GM19372 (cell line): ENCODE results near the gene COL7A1.
"Not testable (repeated sequence)": the region's sequence is repeated elsewhere in the genome, so short reads cannot be mapped to it uniquely, and the experiment has no call there.

ENCODE experiments used
- ATAC-seq: cut with Tn5 transposase; IDR thresholded peaks from one replicate; pipeline ENCODE4 v1.9.1; 2021; ENCODE audit warnings: mild to moderate bottlenecking, low read depth, moderate library complexity; ENCODE audit not compliant: unreplicated experiment

The COL7A1 gene

DNA sequence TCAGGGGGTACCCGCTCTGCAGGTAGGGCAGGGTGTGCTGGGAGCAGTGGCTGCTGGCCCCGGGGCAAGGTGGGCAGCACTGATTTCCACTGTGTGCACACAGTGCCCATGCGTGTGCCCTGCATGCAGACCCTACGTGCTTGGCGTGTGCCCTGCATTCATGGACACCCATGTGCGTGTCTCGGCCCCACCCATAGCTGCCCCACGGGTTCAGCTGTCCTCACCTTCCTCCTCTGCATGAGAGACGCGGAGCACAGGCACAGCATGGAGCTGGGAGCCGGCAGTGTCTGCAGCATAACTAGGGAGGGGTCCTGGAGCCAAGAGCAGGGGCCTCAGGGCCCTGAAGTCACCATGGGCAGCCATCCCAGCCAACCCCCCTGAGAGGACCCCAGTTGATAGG lies 29.9 kb downstream of the COL7A1 start:
- no peak for ATAC-seq

DNA sequence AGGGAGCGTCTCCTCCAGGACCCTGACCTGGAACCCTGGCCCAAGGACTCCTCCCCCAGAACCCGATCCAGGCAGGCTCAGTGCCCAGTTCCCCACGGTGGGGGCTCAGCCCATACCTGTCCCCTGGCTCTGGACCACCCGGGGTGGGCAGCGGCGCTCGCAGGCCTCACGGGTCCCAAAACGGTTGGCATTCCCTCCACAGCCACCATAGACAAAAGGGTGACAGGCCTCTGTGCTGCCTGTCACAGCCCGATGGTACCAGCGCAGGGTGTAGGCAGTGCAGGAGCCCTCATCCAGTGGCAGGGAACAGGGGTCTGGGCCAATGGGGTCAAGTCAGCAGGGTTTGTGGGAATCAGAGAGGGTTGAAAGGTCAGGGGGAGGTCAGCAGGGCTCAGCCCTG lies 30.5 kb downstream of the COL7A1 start:
- no peak for ATAC-seq

DNA sequence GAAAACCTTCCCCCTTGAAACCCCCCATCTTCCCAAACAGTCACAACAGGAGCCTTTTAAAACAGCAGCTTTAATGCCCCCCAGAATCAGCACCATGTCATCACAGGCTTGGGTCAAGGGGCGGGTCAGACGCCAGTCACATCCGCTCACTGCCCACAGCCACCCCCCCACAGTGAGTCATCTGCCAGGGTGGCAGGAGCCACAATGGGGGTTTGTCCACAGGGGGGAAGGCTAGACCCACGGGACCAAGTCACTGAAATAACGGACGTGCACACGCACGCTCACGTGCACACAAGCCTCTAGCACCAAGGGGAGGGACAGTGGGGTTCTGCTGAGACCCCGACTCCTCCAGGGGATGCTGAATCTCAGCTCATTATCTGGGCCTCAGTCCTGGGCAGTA lies 31.1 kb downstream of the COL7A1 start:
- no peak for ATAC-seq

DNA sequence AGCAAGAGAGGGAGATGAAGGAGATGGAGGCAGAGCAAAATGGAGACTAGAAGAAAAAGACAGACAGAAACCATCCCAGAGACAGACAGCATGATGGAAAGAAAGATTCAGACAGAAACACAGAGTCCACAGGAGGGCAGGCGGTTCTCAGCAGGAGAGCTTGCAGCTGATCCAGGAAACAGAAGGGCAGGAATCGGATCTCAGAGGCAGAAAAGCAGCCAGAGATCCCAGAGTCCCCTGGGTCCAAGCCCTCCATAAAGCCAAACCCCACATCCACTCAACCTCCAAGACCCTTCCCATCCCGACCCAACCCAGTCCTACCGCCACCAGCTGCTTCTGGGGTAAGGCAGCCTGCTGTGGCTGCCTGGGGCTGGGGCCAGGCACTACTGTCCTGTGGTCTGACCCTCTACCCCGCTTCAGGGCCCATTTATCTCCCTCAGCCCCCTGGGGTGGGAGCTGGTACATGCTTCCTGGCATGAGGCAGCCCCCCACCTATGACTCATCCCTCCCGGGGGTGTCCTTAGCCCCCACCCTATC lies 31.7 kb downstream of the COL7A1 start, which contains the start of gene UCN2:
TSS of gene UCN2 (minus strand) at position 400 of the 537 bp plus-strand sequence. CDS start 657 bp downstream, outside the sequence.
- no peak for ATAC-seq

DNA sequence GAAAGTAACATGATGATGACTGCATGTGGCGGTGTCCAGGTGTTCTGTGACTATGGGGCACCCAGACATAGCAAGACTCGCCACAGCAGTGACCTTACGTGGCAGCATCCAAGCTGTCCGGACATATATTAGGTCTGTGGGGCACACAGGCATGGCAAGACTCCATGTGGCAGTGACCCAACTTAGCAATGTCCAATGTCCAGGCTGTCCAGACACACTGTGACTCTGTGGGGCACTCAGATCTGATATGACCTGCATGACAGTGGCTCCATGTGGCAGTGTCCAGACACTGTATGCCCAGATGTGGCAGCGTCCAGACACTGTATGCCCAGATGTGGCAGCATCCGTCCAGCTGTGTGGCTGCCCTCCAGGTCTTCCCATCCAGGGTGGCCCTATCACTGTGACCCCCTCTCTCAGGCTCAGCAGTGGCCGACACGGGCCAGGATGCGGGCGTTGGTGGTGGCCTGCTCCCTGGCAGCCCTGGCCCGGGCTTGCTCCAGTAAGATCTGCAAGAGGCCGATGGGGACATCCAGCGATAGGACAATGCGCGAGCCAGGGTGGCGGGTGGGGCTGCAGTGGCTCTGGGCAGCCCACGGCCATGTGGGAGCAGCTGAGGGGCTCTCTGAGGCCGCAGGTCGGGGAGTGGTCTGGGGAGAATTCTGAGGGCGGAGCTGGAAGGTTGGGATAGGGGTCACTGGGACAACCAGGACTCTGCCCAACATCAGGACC lies 32.6 kb downstream of the COL7A1 start:
- no peak for ATAC-seq

DNA sequence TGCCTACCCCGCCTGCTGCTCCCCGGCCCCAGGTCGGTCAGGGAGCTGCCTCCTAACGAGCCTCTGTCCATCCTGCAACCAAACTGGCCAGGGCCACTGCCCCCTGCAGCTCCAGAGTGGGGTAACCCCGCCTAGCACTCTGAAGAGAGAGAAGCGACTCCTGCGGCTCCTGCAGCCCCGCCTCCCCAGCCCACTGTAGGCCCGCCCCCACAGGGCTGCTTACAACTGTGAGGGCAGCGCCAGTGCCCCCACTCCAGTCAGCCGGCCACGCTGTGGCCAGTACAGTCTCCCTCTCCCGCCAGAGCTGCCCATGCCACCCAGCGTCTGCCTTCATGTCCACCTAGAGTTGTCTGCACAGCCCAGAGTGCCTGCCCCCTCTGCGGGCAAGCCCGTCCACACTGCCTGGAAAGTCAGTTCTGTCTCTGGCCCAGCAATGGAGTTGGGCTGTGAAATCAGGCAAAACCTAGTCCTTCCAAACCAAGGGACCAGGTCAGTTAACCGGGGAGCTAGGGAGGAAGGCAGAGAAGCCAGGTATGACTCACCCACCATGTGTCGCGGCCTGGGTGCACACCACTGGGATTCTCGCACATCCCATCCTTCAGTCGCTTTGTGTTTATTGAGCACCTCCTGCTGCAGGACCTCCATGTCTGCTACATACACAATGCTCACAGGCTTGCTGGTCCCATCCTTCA lies 33.9 kb downstream of the COL7A1 start:
- ATAC-seq: no peak

DNA sequence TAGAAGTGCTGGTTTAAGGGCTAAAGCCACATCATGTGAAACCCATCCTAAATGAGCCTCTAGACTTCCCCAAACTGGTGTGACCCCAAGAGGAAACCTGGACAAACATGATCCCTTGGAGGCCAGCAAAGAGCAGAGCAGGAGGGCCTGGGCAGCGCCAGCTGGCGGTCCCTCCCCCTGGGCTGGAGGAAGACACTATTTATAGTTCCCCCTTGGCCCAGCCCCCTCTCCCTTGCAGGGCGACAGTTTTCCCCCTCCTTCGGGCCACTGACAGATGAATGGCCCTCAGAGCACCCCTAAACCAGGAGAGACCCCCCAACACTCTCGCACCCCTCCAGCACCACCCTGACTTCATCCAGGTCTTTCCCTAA lies 34.5 kb downstream of the COL7A1 start:
- no peak for ATAC-seq

DNA sequence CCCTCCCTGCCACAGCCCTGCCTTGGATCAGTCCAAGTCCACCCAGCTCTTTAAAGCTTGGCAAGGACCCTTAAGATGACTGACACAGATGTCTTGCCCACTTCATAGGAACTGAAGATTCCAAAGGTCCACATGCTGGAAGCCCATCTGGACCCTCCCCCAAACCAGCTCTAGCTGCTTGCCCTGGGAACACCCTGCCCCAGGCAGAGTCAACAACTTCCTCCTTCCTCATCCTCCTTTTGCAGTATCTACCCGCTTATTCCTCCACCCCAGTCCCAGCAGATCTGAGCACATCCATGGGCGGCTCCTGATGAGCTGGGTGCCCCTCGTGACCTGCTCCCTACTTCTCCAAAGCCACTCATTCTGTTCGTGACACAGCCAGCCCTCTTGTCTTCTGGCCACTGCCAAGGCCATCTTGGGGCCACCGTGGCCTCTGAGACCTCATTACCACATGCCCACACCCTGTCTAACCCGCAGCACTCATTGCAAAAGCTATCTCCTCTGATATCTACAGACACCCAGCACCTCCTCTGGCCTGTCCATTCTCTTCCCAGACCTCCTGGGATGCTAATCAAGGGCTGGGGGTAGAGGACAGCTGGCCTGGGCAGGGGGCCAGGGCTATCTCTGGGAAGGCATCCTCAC lies 36.5 kb downstream of the COL7A1 start:
- ATAC-seq: no peak

DNA sequence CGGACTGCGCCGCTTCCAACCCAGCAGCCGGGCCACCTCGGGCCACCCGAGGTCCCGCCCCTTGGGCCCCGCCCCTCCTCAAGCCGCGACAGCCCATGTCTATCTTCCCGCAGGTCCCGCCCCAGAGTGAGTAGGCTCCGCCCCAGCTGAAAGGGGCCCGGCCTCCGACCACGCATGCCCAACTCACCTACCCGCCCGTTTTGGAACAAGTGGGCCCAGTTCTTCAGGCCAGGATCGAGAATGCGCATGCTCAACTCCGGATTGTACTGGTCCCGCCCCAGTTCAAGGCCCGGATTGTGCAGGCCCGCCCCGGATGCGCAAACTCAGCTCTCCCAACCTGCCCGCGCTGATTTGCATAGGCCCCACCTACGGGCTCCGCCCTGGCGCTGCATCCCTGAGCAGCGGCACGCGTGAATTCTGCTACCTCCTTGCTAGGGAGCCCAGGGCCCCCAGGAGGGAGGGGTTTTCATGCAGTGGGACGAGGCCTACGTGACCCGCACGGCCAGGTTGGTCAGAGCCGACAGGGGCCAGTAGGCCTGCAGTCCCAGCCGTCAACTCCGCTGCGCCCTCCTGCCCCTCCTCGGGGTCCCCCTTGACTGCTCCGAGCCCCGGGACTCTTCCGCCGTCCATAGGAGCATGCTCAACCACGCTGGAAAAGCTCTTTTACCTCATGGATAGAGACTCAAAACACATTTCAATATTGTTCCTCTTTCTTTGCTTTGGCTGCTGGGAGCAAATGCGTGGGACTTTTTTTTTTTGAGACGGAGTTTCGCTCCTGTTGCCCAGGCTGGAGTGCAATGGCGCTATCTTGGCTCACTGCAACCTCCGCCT lies 38.1 kb downstream of the COL7A1 start, which contains the start of gene PFKFB4:
TSS of gene PFKFB4 (minus strand) at position 8 of the 831 bp plus-strand sequence. CDS start 26 bp downstream, outside the sequence.
- peak; percentile 80 for ATAC-seq

DNA sequence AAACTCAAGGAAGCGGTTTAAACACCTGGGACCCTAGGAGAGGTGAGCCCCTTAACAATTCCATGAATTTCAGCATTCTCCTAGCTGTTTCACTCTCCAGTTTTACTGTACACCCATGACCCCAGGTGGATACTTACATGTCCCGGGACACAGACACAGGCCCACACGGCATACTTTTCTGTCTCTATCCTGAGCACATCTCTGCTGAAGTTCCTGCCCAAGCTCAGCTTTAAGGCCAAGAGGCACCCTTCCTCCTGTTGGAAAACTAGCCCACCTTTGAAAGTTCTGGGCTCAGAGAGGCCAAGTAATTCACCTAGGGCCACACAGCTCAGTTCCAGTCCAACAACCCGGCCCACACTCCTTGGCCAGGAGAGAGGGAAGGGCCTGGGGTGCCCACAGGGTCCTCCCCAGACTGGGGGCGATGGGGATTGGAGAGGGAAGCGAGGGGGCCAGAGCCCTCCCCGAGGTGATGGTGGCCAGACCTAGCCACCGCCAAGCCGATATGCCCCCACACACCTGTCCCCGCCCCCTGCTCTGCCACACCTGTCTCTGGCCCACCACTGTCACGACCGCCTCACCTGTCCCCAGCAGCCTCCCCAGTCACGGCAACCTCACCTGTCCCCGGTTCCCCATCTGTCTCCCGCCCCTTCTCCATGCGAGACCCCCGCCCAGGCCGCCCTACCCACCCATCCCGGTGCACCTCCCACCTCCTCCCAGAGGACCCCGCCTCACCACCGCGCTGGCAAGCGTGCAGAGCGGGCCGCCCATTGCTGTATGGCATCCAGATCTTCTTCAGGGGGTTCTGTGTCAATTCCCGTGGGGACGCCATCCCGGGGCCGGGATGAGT lies 39.0 kb downstream of the COL7A1 start:
- no peak for ATAC-seq

DNA sequence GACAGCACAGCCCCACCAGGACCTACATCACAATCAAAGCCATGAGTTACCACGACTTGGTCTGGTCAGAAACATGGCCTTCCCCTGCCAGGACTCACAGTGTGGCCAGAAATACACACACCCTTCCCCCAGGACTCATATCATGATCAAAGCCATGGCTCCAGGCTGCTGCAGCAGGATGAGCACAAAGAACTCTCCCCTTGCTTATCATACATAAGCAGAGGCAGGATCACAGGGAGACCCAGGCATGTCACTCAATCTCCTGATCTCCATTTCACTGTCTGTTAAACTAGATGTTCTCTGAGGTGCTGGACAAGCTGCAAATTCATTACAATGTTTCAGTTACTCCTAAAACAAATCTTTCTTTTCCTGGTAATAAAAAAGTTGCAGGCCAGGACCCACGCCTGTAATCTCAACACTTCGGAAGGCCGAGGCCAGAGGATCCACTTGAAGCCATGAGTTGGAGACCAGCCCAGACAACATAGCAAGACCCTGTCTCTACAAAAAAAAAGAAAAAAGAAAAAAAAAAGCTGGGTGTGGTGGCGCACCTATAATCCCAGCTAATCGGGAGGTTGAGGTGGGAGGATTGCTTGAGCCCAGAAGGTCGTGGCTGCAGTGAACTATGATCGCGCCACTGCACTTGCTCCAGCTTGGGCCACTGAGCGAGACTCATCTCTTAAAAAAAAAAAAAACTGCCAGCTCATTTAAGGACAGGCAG lies 39.7 kb downstream of the COL7A1 start:
- ATAC-seq: no peak

DNA sequence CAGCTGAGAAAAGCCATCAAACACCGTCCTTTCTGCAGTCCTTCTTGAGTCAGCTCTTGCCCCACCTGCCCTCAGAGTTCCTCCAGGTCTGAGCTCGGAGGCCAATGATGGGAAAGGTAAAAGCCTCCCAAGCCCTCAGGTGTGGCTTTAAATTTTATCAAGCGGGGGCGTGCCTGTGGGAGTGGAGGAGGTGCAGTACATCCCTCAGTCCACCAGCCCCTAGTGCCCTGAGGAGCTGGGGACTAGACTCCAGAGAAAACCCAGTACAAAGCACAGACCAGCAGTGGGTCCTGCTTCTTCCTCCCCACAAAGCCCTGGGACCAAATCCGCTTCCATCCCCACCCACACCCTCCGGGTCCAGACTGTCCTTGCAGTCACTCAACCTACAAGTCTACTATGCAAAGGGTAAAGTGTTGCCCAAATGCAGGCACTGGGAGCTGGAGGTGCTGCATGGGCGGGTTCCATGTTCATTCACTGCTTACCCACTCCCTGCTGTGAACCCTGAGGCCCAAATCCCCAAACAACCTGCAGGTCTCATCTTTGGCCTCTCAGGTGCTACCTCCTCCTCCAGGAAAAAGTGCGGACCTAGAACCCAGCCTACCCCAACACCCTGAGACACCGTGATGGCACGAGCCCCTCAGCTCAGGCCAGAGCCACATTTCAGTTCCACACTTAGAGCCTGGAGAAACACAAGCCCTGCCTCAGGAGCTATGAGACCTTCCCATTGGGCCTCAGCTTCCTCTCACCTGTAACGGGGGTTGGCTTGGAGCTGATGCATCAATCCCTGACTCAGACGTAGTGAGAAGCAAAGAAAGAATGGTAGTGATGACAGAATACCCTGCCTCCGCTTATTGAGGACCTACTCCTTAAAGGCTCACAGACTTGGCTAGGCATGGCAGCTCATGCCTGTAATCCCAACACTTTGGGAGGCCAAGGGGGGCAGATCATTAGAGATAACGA lies 41.0 kb downstream of the COL7A1 start:
- no peak for ATAC-seq

DNA sequence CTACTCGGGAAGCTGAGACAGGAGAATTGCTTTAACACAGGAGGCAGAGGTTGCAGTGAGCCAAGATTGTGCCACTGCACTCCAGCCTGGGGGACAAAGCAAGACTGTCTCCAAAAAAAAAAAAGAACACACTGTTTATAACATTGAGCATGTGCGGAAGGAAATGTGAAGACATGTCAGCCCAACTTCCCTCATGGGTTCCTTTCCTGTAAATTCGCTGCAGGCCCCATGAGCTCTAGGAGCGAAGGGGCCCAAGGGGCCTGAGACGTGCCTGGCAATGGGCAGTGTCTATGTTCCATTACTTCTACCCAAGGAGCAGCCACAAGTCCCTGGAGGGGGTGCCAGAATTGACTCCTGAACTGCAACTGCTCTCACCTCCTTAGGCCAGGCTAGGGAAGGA lies 41.8 kb downstream of the COL7A1 start:
- ATAC-seq: no peak

DNA sequence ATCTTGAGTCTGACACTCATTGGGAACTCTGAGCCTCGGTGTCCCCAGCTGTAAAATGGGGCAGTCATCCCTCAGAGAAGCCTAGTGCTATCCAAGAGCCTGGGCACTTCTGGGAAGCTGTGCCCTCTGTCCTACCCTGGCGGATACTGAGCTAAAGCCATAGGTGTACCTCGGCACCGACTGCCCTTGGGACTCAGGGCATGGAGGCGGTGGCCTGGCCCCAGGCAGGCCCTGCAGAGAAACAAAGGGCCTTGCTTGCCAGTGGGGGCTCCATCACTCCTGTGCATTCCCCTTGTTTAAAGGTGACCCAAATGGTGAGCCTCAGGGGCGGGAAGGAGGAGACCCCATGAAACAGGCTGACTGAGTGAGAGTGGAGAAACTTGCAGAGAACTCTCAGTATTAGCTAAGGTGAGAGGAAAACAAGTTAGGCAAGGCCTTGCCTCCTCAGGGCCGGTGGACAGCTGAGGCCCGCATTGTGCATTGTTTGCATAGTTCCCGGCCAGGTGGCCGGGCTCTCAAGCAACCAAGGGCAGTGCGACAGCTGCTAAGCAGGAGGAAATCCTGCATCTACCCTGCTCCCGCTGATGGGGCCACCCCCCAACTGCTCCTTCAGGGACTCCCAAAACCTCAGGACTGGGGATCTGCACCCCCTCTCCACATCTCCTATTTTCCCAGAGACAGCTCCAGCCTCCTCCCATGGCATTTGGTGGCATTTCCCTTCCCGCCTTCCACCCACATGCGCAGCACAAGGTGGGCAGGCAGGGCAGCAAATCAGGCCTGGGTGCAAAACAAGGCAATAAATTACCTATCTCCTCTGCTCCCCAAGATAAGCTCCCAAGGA lies 42.8 kb downstream of the COL7A1 start:
- ATAC-seq: no peak

DNA sequence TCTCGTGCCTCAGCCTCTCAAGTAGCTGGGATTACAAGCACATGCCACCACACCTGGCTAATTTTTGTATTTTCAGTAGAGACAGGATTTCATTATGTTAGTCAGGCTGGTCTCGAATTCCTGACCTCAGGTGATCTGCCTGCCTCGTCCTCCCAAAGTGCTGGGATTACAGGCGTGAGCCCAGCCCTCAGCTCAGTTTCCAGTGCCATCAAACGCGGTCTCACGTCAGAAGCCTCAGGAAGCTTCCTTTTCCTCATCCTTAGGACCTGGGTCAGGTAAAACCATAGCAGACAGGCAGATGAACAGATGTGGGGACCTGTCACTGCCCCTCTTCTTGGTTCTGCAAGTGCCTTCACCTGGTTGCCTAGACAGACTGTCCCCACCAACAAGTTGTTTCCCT lies 43.5 kb downstream of the COL7A1 start:
- not testable (repeated sequence) for ATAC-seq

DNA sequence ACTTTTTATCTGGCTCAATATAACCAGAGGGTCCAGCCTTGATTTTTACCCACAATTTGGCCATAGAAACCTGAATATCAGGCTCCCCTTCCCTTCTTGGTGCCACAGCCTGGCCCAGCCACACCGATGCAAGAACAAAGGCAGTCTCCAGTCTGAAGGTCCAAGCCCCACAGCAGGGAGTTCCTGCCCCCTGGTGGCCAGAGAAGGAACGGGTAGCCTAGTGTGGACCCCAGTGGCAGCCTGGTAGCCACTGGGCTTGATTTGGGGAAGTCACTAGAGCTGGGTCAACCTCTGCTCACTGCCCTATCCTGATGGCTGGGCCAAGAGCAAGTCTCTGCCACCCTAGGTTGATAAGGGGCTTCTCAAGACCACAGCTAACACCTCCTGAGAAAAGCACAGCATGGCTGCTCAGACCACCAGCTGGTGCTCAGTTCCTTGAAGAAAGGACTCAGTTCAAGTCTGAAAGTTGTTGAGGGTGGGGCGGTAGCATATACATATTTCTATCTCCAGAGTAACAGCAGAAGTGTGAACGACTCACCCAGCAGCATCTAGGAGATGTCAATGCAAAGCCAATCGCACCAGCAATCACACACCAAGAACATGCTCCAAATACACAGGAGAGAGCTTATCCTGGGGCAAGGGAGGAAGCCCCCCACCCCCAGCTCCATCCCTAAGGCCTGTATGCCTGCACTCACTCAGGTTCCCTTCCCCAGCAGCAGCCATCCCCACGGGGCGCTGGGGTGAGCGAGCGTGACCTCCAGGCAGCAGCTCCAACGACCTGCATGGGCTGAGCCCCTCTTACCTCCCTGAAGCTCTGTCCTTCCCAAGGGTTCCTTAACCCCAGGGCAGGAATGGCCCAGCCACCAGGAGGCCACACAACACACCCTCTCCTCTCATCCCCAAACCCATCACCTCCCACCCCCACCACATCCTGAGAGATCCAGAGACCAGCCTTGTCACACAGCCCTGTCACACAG lies 46.1 kb downstream of the COL7A1 start:
- ATAC-seq: no peak
